GM12801 (cell line): ENCODE data around the gene HCLS1.

Experiments
- CTCF ChIP-seq: IDR thresholded peaks from one replicate; pipeline ENCODE4 v1.5.1; 2011; ENCODE audit warnings: control low read depth; ENCODE audit not compliant: insufficient read length; ENCODE audit errors: extremely low read depth

HCLS1 gene

GRCh38 chr3:121665488-121665887, 4.8 kb upstream of the HCLS1 start:
- TF ChIP-seq CTCF = no peak

- TF ChIP-seq CTCF = no peak
These were observed 2.6 kb upstream of the HCLS1 start for GRCh38 chr3:121663171-121663847.

GRCh38 chr3:121662742-121663141, 2.0 kb upstream of the HCLS1 start:
- no peak for TF ChIP-seq CTCF

- TF ChIP-seq CTCF = no peak
These were observed 673 bp upstream of the HCLS1 start for GRCh38 chr3:121661376-121661775.

GRCh38 chr3:121659586-121659985, 1.1 kb downstream of the HCLS1 start:
- TF ChIP-seq CTCF = no peak

- no peak for TF ChIP-seq CTCF
These were observed 1.8 kb downstream of the HCLS1 start for GRCh38 chr3:121658716-121659435.

- no peak for TF ChIP-seq CTCF
These were observed 6.0 kb downstream of the HCLS1 start for GRCh38 chr3:121654493-121655385.
